ENCODE data around the gene HDGFL3. TPM values are rescaled to one million over a fixed set of nuclear protein-coding genes. Genes with fewer than 3 reads are reported as not detected.
"Not testable (repeated sequence)": the region's sequence is repeated elsewhere in the genome, so short reads cannot be mapped to it uniquely, and the experiment has no call there.

Gene HDGFL3
- total and polyA plus RNA-seq, 8 donors = 29.0 to 112 (median 100) TPM

DNA sequence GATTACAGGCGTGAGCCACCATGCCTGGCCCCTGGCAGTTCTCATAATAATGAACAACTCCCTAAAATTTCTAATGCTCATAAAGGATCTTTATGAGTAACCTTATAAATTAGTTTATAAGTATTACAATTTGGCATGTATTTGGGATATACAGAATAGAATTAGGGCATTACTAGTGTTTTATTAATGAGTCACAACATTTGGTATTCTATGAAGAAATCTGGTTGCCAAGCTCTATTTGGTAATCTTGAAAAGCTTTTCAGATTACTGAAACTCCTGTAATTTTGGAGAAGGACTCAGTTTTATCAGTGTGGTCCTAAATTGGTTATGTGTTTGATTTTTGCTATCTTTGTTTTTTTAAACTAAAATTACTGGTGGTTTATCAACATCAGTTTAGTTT, 54.3 kb downstream of the HDGFL3 start:
- ATAC-seq (no peak), DNase-seq (no peak)
- no peak overlapping the region for H3K27ac ChIP-seq
- no peaks in the 10 kb centered on the region for H3K27me3 ChIP-seq
- TF ChIP-seq, protein P1, sequence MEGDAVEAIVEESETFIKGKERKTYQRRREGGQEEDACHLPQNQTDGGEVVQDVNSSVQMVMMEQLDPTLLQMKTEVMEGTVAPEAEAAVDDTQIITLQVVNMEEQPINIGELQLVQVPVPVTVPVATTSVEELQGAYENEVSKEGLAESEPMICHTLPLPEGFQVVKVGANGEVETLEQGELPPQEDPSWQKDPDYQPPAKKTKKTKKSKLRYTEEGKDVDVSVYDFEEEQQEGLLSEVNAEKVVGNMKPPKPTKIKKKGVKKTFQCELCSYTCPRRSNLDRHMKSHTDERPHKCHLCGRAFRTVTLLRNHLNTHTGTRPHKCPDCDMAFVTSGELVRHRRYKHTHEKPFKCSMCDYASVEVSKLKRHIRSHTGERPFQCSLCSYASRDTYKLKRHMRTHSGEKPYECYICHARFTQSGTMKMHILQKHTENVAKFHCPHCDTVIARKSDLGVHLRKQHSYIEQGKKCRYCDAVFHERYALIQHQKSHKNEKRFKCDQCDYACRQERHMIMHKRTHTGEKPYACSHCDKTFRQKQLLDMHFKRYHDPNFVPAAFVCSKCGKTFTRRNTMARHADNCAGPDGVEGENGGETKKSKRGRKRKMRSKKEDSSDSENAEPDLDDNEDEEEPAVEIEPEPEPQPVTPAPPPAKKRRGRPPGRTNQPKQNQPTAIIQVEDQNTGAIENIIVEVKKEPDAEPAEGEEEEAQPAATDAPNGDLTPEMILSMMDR (IDR thresholded peaks at IDR 0.05) = no peak
- intact Hi-C loops (cut with DNase I) = no loop called here
- H3K4me3 ChIP-seq = no peak overlapping the region
- H3K4me1 ChIP-seq = no peaks in the 10 kb centered on the region
- peaks cover 0 to 33% of the 10 kb centered on the region in 2 donors for H3K36me3 ChIP-seq
- H3K9me3 ChIP-seq = no peaks in the 10 kb centered on the region

DNA sequence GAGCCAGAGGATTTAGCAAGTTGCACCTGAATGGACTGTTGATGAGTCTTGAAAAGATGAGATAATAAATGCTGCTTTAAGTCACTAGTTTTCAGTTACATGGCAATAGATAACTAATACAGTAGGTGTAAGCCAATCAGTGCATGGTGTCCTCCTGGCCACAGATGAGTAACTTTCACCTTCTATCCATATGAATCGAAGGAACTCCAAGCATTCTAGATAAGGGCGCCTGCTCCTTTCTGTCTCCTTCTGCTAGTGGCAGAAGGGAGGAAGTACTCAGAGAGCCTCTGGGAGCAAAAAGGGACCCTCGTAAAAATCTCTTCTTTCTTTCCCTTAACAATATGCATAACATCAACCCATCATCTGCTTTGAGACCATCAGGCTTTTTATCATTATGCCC, 62.9 kb downstream of the HDGFL3 start:
- intact Hi-C loops (cut with DNase I) = no loop called here
- TF ChIP-seq, protein P1 (IDR thresholded peaks at IDR 0.05) = no peak
- ATAC-seq (no peak), DNase-seq (no peak)
- H3K27ac ChIP-seq = no peak overlapping the region
- no peaks in the 10 kb centered on the region for H3K4me1 ChIP-seq
- H3K4me3 ChIP-seq = no peak overlapping the region
- no peaks in the 10 kb centered on the region for H3K27me3 ChIP-seq
- peaks cover 0 to 36% of the 10 kb centered on the region in 2 donors for H3K36me3 ChIP-seq
- H3K9me3 ChIP-seq = no peaks in the 10 kb centered on the region

DNA sequence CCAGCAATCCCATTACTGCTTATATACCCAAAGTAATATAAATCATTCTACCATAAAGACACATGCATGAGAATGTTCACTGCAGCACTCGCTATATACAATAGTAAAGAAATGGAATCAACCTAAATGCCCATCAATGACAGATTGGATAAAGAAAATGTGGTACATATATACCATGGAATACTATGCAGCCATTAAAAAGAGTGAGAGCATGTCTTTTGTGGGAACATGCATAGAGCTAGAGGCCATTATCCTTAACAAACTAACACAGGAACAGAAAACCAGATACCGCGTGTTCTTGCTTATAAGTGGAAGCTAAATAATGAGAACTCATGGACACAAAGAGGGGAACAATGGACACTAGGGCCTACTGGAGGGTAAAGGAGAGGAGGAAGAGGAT, 65.5 kb downstream of the HDGFL3 start:
- H3K4me1 ChIP-seq, H3K9me3 ChIP-seq: not testable (repeated sequence)

DNA sequence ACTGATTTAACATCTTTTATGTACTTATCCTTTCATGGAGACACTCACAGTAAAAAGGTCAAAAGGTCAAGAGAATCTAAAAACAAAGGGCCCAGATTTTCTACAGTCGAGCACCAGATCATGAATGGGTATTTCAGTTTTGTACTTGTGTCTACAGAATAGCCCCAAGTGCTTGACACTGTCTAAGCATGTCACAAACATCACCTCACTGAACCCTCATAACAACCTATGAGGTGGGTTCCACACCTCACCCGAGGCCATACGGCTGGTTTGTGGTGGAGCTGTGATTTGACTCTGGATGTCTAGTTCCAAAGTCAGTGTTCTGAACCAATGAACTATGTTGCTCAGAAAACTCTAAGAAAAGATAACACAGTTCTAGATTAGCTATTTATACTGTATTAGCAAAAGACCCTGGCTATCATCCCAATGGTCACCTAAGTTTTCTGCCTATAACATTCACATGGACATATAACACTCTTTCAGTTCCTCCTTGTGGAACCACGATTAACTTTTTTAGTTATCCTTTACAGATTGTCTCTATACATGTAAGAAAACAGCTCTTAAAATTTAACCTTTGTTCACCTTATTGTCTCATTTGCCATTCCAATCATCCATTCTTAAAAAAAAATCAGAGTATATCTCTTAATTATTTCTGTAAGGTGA, 74.6 kb downstream of the HDGFL3 start:
- no peak for DNase-seq
- intact Hi-C loops (cut with DNase I) = no loop called here
- no peak for ATAC-seq
- H3K27ac ChIP-seq = no peak overlapping the region
- TF ChIP-seq, protein P1 (IDR thresholded peaks at IDR 0.05) = no peak
- no peaks in the 10 kb centered on the region for H3K27me3 ChIP-seq
- H3K36me3 ChIP-seq = peaks cover 0 to 93% of the 10 kb centered on the region in 2 donors
- no peak overlapping the region for H3K4me3 ChIP-seq
- H3K4me1 ChIP-seq = no peaks in the 10 kb centered on the region
- H3K9me3 ChIP-seq = no peaks in the 10 kb centered on the region

More for the DNA sequence above, 65.5 kb downstream of the HDGFL3 start:
- H3K27me3 ChIP-seq; intact Hi-C loops (cut with DNase I); H3K27ac ChIP-seq; ATAC-seq; H3K4me3 ChIP-seq; DNase-seq: not testable (repeated sequence)
- H3K36me3 ChIP-seq = peaks cover 0 to 42% of the 10 kb centered on the region in 2 donors

DNA sequence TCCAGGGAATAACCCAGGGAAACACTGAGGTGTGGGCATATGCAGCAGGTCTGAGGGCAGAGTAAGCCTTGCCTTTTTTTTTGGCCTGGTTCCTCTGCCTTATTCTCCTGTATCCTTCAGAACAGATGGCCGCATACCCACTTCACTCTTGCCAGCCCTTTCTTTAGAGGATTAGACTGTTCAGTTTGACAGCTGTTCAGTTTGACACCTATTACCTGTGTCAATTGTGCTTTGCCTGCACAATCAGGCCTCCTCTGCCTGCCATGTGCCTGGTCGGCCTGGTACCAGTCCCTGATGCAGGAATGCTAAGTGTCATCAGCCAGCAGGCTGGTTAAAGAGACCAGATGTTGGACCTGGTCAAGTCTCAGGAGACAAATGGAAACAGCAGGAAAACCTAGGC, 77.8 kb downstream of the HDGFL3 start:
- intact Hi-C loops (cut with DNase I) = no loop called here
- TF ChIP-seq, protein P1 (IDR thresholded peaks at IDR 0.05) = no peak
- H3K36me3 ChIP-seq = peaks cover 0 to 88% of the 10 kb centered on the region in 2 donors

More for the DNA sequence above, 77.8 kb downstream of the HDGFL3 start:
- no peaks in the 10 kb centered on the region for H3K27me3 ChIP-seq
- DNase-seq (no peak), ATAC-seq (no peak)
- H3K4me1 ChIP-seq = no peaks in the 10 kb centered on the region
- no peaks in the 10 kb centered on the region for H3K9me3 ChIP-seq
- H3K4me3 ChIP-seq = no peak overlapping the region
- H3K27ac ChIP-seq = no peak overlapping the region
